Aorta (tissue), 5 donors: ENCODE measurements around the gene ZDHHC11. TPM values are rescaled to one million over a fixed set of nuclear protein-coding genes. Genes with fewer than 3 reads are reported as not detected.
A peak's percentile ranks its signal among the peaks of the same experiment; 100 is the strongest.
"Not testable (repeated sequence)": the region's sequence is repeated elsewhere in the genome, so short reads cannot be mapped to it uniquely, and the experiment has no call there.

Experiments used
- ATAC-seq: fragments of 200-7000 bp; cut with Tn5 transposase; one replicate; pipeline ENCODE4 v1.9.1; 2022; ENCODE audit warnings: moderate library complexity; ENCODE audit not compliant: low FRiP score
- DNase-seq, 2 donors: peaks; one replicate each; pipeline ENCODE4 v3.0.0-alpha.2; 2020
- H3K27ac ChIP-seq, 2 donors: one replicate each; pipeline ENCODE4 v1.5.1; 2013; ENCODE audit warnings: low read length in 2 of 2, mild to moderate bottlenecking in 2 of 2, moderate library complexity in 2 of 2, control low read depth in 1 of 2, inconsistent platforms in 1 of 2, low read depth in 1 of 2
- H3K27me3 ChIP-seq, 2 donors: one replicate each; pipeline ENCODE4 v1.6.1; 2013; ENCODE audit warnings: control low read depth in 1 of 2, low read length in 1 of 2, mild to moderate bottlenecking in 1 of 2, moderate library complexity in 1 of 2; ENCODE audit not compliant: insufficient read depth in 2 of 2, control insufficient read depth in 1 of 2
- H3K36me3 ChIP-seq, 2 donors: one replicate each; pipeline ENCODE4 v1.6.1; 2013; ENCODE audit warnings: control low read depth in 1 of 2, low read length in 1 of 2, mild to moderate bottlenecking in 1 of 2; ENCODE audit not compliant: insufficient read depth in 2 of 2, control insufficient read depth in 1 of 2
- H3K4me1 ChIP-seq, 2 donors: one replicate each; pipeline ENCODE4 v1.6.1; 2013; ENCODE audit warnings: low read length in 2 of 2, control low read depth in 1 of 2, mild to moderate bottlenecking in 1 of 2, moderate library complexity in 1 of 2; ENCODE audit not compliant: insufficient read depth in 2 of 2, control insufficient read depth in 1 of 2
- H3K4me3 ChIP-seq, 2 donors: one replicate each; pipeline ENCODE4 v1.5.1; 2013; ENCODE audit warnings: low read length in 2 of 2, control low read depth in 1 of 2, mild to moderate bottlenecking in 1 of 2
- H3K9me3 ChIP-seq: one replicate; pipeline ENCODE4 v1.6.1; 2013; ENCODE audit warnings: mild to moderate bottlenecking, low read length; ENCODE audit not compliant: control insufficient read depth
- WGBS, 2 donors: extraction: QIAGEN DNeasy Blood & Tissue Kit; methylation state at CpG; one replicate each; pipeline ENCODE4 v1.1.7; 2013; 5-methylcytosine and 5-hydroxymethylcytosine counted together
- intact Hi-C, 2 donors: fragments of 100-400 bp; cut with DNase I; formaldehyde crosslinking; loops; one replicate each; pipeline versions ENCODE4 v1.14.2 to v1.15.0; 2022
- polyA plus RNA-seq, 2 donors: library from polyadenylated mRNA; stranded (reverse); fragments of 200-250 nt; gene quantifications; one replicate each; pipeline ENCODE4 v1.2.3, GENCODE V29; 2013
- total RNA-seq, 2 donors: library from RNA; stranded (reverse); fragmentation: NEBNext Ultra II Directional; extraction: Animal tissue kit (Norgen Biotek cat#: 25700); gene quantifications; one replicate each; pipeline ENCODE4 v1.2.1, GENCODE V29; 2021
- donor health status: healthy with polysubstance abuse.
- donor health status: Bipolar disorder and iron deficiency.
- donor health status: DM: no; HTN: no; CAD: no.
- donor health status: DM: no; HTN: no; CAD: no.
- donor health status: DM: yes; HTN: yes; CAD: no.

Gene ZDHHC11
- total and polyA plus RNA-seq, 4 donors = 1.5 to 26.0 (median 6.2) TPM

GRCh38 chr5:882253-883183 is 31.7 kb upstream of the ZDHHC11 start:
- Histone ChIP-seq H3K27me3 (no peaks in the 10 kb centered on the region), H3K4me3 (no peak overlapping the region), H3K4me1 (no peaks in the 10 kb centered on the region), H3K9me3 (no peaks in the 10 kb centered on the region), H3K36me3 (peaks cover 0 to 16% of the 10 kb centered on the region in 2 donors), H3K27ac (no peak overlapping the region)
- ATAC-seq (no peak), DNase-seq (no peak)
- WGBS, 2 donors = 95 to 96% methylated on average over 33 of the region's 33 CpGs
- intact Hi-C loops = no loop called here

GRCh38 chr5:881551-881935 is 30.8 kb upstream of the ZDHHC11 start:
- DNase-seq (peak in 1 of 2 donors; percentile 64), ATAC-seq (no peak)
- WGBS, 2 donors = 84 to 88% methylated on average over 12 of the region's 12 CpGs
- peaks cover 0 to 15% of the 10 kb centered on the region in 2 donors for H3K36me3 ChIP-seq
- no peaks in the 10 kb centered on the region for H3K27me3 ChIP-seq
- H3K27ac ChIP-seq = no peak overlapping the region
- no peak overlapping the region for H3K4me3 ChIP-seq
- H3K9me3 ChIP-seq = no peaks in the 10 kb centered on the region
- H3K4me1 ChIP-seq = no peaks in the 10 kb centered on the region
- intact Hi-C loops = no loop called here

GRCh38 chr5:880816-881550 is 30.2 kb upstream of the ZDHHC11 start:
- peaks cover 0 to 14% of the 10 kb centered on the region in 2 donors for H3K36me3 ChIP-seq
- intact Hi-C loops = no loop called here
- H3K27ac ChIP-seq = no peak overlapping the region
- no peaks in the 10 kb centered on the region for H3K27me3 ChIP-seq
- no peaks in the 10 kb centered on the region for H3K9me3 ChIP-seq
- peak in 1 of 2 donors; percentile 64 for DNase-seq
- no peaks in the 10 kb centered on the region for H3K4me1 ChIP-seq
- H3K4me3 ChIP-seq = no peak overlapping the region
- no peak for ATAC-seq
- 93 to 94% methylated on average over 35 of the region's 35 CpGs for WGBS, 2 donors

GRCh38 chr5:878677-879076 is 27.9 kb upstream of the ZDHHC11 start:
- H3K9me3 ChIP-seq, intact Hi-C loops, H3K27me3 ChIP-seq, DNase-seq, H3K4me3 ChIP-seq, H3K27ac ChIP-seq, ATAC-seq, H3K4me1 ChIP-seq: not testable (repeated sequence)
- H3K36me3 ChIP-seq = peaks cover 0 to 14% of the 10 kb centered on the region in 2 donors
- WGBS, 2 donors = no CpG with 5 or more reads among the region's 8 CpGs

- no peak for ATAC-seq
- no peaks in the 10 kb centered on the region for H3K27me3 ChIP-seq
- no peak overlapping the region for H3K27ac ChIP-seq
- peak in 1 of 2 donors; percentile 70 for DNase-seq
- H3K4me1 ChIP-seq = no peaks in the 10 kb centered on the region
- intact Hi-C loops = no loop called here
- H3K4me3 ChIP-seq = no peak overlapping the region
- peaks cover 0 to 14% of the 10 kb centered on the region in 2 donors for H3K36me3 ChIP-seq
- H3K9me3 ChIP-seq = no peaks in the 10 kb centered on the region
- 93 to 94% methylated on average over 15 of the region's 15 CpGs for WGBS, 2 donors
Observed at GRCh38 chr5:878125-878524, 27.3 kb upstream of the ZDHHC11 start.

- Histone ChIP-seq H3K4me1 (no peaks in the 10 kb centered on the region), H3K27ac (no peak overlapping the region), H3K9me3 (no peaks in the 10 kb centered on the region), H3K27me3 (no peaks in the 10 kb centered on the region), H3K4me3 (no peak overlapping the region), H3K36me3 (peaks cover 0 to 17% of the 10 kb centered on the region in 2 donors)
- intact Hi-C loops = no loop called here
- 93 to 95% methylated on average over 28 of the region's 28 CpGs for WGBS, 2 donors
- DNase-seq (peak in 1 of 2 donors; percentile 61), ATAC-seq (no peak)
Observed at GRCh38 chr5:876398-877365, 25.9 kb upstream of the ZDHHC11 start.

GRCh38 chr5:875931-876330 is 25.1 kb upstream of the ZDHHC11 start:
- Histone ChIP-seq H3K4me1 (no peaks in the 10 kb centered on the region), H3K27ac (no peak overlapping the region), H3K9me3 (no peaks in the 10 kb centered on the region), H3K27me3 (no peaks in the 10 kb centered on the region), H3K4me3 (no peak overlapping the region), H3K36me3 (peaks cover 4 to 17% of the 10 kb centered on the region in 2 donors)
- intact Hi-C loops = no loop called here
- DNase-seq (peak in 1 of 2 donors; percentile 41), ATAC-seq (no peak)
- WGBS, 2 donors = 95 to 97% methylated on average over 24 of the region's 24 CpGs

- intact Hi-C loops = no loop called here
- H3K27ac ChIP-seq = no peak overlapping the region
- no peaks in the 10 kb centered on the region for H3K27me3 ChIP-seq
- H3K9me3 ChIP-seq = no peaks in the 10 kb centered on the region
- peaks cover 9 to 25% of the 10 kb centered on the region in 2 donors for H3K36me3 ChIP-seq
- H3K4me1 ChIP-seq = no peaks in the 10 kb centered on the region
- no peak overlapping the region for H3K4me3 ChIP-seq
- DNase-seq (no peak), ATAC-seq (no peak)
- WGBS, 2 donors = 87 to 89% methylated on average over 8 of the region's 8 CpGs
Observed at GRCh38 chr5:873328-873727, 22.5 kb upstream of the ZDHHC11 start.
